ENCODE data around the gene TANGO6.

The TANGO6 gene

DNA sequence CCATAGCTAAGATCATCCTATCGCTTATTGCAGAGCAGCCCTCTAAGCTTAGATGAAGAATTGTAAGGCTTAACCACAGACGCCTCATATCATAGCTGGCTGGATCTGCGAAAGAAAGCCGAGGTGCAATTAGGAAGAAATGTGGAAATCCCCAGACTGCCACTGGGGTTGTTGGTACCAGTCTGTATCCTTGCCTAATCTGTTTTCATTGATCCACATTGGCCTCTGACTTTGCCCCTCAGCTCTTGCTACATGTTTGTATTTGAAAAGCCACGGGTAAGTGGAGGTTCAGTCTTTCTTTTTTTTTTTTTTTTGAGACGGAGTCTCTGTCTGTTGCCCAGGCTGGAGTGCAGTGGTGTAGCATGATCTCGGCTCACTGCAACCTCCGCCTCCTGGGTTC is 48.9 kb downstream of the TANGO6 start:
- no peak overlapping the region for H3K4me3 ChIP-seq (ENCODE audit: control insufficient read depth, low read depth, low read length)
- no peak for DNase-seq (ENCODE audit: low read depth)
- TF ChIP-seq, protein P1, sequence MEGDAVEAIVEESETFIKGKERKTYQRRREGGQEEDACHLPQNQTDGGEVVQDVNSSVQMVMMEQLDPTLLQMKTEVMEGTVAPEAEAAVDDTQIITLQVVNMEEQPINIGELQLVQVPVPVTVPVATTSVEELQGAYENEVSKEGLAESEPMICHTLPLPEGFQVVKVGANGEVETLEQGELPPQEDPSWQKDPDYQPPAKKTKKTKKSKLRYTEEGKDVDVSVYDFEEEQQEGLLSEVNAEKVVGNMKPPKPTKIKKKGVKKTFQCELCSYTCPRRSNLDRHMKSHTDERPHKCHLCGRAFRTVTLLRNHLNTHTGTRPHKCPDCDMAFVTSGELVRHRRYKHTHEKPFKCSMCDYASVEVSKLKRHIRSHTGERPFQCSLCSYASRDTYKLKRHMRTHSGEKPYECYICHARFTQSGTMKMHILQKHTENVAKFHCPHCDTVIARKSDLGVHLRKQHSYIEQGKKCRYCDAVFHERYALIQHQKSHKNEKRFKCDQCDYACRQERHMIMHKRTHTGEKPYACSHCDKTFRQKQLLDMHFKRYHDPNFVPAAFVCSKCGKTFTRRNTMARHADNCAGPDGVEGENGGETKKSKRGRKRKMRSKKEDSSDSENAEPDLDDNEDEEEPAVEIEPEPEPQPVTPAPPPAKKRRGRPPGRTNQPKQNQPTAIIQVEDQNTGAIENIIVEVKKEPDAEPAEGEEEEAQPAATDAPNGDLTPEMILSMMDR (conservative IDR thresholded peaks at IDR 0.05; ENCODE audit: control insufficient read depth, insufficient read depth, low read depth, low read length): no peak

- H3K4me3 ChIP-seq (ENCODE audit: control insufficient read depth, low read depth, low read length): no peak overlapping the region
- TF ChIP-seq, protein P1 (conservative IDR thresholded peaks at IDR 0.05; ENCODE audit: control insufficient read depth, insufficient read depth, low read depth, low read length): no peak
- no peak for DNase-seq (ENCODE audit: low read depth)
Observed at GRCh38 chr16:68892898-68893297, 49.6 kb downstream of the TANGO6 start.

DNA sequence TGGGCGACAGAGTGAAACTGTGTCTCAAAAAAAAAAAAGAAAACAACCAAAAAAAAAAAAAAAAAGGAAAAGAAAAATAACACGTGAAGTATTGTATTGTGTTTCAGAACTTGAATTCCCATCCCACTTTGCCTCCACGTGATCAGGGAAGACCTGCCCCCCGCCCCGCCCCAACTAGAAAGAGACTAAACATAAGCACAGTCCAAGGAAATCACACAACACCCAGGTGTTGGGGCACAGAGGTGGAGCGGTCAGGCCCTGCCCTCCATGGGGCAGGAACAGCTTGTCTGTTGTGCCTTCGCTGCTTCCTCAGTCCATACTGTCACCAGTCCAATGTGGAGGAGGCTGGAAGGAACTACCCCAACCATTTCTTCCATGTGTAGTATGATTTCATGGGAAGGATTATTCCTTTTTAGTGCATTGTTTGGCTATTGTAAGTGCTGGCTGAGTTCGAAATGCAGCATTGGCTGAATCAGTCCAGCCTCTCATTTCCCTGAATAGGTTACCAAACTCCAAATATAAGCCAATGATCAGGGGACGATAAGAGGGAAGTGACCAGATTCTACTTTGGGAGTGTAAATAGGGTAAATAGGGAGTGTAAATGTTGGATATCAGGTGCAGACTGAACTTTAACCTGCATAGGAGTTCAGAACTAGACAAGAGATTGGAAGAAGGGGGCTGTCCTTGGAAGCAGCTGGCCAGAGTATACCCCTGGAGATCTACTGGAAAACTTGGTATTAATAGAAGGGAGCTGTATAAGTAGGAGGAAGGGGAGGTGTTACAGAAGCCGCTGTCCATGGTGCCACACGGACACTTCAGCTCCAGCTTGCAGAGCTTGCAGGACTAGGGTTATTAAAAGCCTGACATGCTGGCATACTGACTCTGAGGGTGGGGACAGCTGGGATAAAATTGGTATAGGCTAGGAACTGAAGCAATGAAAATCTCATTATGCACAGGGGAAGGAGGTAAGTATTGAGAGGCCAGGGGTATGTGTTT is 50.7 kb downstream of the TANGO6 start:
- peak; percentile 17 for DNase-seq (ENCODE audit: low read depth)

DNA sequence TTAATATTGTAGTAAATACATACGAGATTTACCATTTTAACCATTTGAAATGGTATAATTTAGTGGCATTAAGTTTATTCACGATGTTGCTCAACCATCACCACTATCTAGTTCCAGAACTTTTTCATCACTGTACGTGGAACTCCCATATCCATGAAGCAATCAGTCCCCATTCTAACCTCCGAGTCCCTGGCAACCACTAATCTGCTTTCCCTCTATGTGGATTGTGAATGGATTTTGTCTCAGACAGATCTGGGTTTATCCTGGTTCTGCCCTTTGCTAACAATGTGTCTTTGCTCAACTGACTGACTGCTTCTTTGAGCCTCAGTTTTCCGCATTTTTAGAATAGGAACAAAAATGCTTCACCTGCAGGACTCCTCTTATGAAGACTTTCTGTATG is 51.4 kb downstream of the TANGO6 start:
- H3K4me3 ChIP-seq (ENCODE audit: control insufficient read depth, low read depth, low read length): no peak overlapping the region
- DNase-seq (ENCODE audit: low read depth): no peak
- TF ChIP-seq, protein P1 (conservative IDR thresholded peaks at IDR 0.05; ENCODE audit: control insufficient read depth, insufficient read depth, low read depth, low read length): no peak

More for the DNA sequence above, 50.7 kb downstream of the TANGO6 start:
- no peak overlapping the region for H3K4me3 ChIP-seq (ENCODE audit: control insufficient read depth, low read depth, low read length)
- TF ChIP-seq, protein P1 (conservative IDR thresholded peaks at IDR 0.05; ENCODE audit: control insufficient read depth, insufficient read depth, low read depth, low read length): no peak

GRCh38 chr16:68898026-68898425 is 54.7 kb downstream of the TANGO6 start:
- no peak for DNase-seq (ENCODE audit: low read depth)
- TF ChIP-seq, protein P1 (conservative IDR thresholded peaks at IDR 0.05; ENCODE audit: control insufficient read depth, insufficient read depth, low read depth, low read length): no peak
- no peak overlapping the region for H3K4me3 ChIP-seq (ENCODE audit: control insufficient read depth, low read depth, low read length)

DNA sequence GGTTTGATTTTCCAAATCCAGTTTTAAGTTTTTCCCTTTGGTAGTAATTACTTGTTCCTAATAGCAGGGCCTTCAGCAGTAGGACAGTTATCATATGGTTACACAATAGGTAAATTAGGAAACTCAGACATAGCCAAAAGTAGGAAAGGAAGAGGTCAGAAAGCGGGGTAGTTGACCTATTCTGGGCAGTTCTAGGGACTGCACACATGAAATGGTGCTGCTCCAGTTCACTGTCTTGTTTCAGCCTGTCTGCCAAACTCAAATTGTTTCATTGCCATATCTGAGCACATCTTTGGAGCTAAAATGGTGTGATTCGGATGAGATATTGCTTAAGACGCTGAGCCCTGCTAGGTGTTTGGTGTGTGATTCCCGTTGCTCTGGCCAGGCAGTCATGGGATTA is 56.7 kb downstream of the TANGO6 start:
- no peak for DNase-seq (ENCODE audit: low read depth)
- TF ChIP-seq, protein P1 (conservative IDR thresholded peaks at IDR 0.05; ENCODE audit: control insufficient read depth, insufficient read depth, low read depth, low read length): no peak
- H3K4me3 ChIP-seq (ENCODE audit: control insufficient read depth, low read depth, low read length): no peak overlapping the region
